NCI-H446 treated with DMSO at 0.1 percent for 48 hours (cell line): ENCODE data around the gene LPCAT1.
"Not testable (repeated sequence)": the region's sequence is repeated elsewhere in the genome, so short reads cannot be mapped to it uniquely, and the experiment has no call there.

Experiments used
- DNase-seq: peaks from one replicate; lab custom pipeline; 2025; lab: John Stamatoyannopoulos, UW

Gene LPCAT1

DNA sequence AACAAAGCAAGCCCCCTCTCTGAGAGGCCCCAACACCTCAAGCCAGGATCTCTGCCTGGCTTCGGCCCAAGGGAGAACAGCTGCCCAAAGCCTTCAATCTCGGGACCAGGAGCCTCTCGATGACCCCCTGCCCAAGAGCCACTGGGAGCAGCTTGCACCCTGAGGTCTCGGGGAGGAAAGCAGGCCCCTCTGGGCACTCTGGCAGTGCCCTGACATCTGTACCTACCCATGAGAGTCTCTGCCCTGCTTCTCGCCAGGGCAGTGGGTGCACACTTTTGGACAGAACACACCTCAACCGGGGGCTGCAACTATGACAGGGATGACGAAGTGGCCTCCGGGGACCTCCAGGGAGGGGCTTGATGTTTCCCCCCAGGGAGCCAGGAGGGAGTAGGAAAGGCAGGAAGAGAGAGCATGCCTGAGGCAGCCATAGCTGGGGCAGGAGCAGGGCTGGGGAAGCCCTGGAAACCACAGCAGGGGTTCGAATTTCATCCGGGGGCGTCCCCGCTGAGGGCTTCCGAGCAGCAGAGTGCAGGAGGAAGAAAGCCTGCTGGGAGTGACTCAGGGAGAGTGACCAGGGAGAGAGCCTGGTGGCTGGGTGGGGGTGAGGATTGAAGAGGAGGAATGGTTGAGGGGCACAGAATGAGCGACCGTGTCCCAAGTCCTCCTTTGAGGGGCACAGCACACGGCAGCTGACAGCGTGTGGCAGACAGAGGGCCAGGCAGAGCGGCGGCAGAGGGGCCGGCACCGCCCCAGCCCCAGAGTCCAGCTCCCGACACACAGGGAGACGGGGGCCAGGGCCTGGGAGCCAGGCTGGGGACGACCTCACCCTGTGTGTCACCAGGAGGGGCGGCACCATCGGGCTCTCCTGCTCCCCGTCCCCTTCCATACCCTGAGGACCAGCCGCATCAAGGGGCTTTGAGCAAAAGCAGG, 1.8 kb downstream of the LPCAT1 start:
- no peak for DNase-seq

DNA sequence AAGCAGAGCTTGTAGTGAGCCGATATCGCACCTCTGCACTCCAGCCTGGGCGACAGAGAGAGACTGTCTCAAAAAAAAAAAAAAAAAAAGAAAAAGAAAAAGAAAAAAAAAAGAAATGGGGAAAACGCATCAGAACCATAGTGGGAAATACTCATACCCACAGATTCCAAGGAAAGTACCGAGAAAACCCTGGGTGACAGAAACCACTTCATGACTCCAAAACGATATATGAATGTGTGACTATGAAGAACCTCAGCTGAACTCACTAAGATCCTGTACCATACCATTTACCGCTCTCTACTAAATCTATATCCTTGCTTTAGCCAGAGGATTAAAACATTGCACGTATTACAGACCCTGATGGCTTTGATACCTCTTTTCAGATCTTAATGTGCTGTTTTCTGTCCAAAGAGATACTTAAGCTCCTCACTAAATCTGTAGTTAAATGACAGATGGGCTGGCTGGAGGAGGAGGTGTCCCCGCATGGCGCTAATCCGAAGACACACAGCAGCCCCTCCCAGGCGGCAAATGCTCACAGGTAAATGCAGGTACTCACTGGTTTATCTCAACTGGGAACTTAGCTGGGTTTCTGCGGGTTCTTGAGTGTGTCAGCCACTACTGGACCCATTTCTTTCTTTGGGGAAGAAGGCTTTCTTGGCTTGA, 2.8 kb downstream of the LPCAT1 start:
- DNase-seq, result no peak

DNA sequence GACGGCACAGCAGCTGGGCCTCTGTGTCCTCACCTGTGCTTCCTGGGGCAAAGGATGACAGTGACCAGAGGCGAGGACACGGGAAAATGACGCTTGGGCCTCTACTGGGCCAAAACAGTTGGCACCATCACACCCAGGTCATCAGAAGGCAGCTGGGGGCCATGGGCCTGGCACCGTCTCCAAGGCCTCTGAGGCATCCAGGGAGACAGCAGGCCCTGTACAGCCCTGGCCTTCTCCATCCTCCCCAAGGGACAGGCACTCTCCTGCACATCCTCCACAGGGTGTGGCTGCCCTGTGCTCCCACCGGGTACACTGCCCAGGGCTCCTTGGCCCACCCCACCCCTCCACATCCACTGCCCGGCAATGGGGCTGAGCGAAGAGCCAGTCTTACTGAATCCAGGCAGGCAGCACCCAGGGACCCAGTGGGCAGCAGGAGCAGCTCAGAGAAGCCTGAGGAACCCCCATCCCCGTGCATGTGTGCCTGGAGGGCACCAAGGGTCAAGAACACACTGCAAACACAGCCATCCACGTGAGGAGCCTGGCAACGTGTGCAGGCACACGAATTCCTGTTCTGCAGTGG, 4.0 kb downstream of the LPCAT1 start:
- no peak for DNase-seq

- no peak for DNase-seq
These were observed 5.9 kb downstream of the LPCAT1 start for GRCh38 chr5:1517838-1518237.

DNA sequence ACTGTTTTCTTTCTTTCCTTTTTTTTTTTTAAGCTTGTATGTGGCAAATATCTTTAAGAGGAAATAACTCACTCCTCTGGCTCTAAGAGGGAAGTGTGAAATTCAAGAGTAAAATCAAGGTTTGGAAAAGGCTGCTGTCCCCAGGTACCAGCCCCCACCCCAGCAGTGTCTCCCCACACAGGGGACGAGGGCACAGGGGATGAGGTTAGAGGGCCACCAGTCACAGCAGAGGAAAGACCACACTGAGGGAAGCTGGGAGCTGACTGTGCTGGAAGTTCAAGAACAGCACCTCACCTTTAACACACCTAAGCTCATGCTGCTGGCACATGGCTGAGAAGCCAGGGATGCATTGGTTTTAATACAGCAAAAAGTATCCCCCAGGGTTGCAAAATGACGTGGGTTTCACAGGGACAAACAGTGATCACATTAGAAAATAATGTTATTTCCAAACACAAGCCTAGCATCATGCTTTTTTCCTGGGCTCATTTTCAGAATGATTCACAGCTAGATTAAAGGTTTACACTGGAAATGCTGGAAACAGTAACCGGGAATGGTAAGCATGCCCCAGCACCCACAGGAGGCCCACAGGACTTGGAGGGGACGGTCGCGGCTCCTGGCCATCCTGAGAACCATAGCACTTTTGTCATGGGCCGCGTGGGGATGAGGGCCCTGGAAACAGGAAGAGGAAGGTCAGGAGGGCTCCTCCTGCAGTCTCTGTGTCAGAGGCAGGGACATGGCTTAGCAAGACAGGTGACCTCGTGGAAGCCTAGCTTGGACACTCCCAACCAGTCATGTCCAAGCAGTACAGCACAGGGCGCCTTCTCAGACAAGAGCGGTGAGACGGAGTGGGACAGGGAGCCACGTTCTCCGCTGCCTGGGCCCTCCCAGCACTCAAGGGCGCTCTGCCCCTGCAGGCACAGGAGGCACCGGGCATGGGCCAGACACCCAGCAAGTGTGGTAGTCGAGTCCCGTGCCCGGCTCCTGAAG, 6.9 kb downstream of the LPCAT1 start:
- no peak for DNase-seq

GRCh38 chr5:1515921-1516571, 7.7 kb downstream of the LPCAT1 start:
- no peak for DNase-seq

DNA sequence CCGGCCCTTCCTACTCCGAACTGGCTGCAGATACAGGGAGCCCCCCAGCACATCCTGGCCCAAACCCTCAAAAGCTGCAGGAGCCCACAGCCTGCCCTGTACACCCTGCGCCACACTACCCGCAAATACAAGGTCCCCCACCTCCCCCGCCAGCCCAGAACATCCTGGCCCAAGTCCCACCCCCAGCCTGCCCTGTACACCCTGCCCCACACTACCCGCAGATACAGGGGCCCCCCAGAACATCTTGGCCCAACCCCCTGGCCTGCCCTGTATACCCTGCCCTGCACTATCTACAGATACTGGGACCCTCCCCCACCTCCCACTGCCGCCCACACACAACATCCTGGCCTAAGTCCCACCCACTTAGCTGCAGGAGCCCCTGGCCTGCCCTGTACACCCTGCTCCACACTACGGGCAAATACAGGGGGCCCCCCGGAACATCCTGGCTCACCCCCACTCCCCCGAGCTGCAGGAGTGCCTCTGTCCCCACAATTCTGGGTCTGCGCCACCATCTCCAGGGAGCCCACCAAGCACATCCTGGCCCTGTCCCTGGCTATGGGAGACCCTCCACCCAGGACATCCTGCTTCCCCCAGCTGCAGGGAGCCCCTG, 8.3 kb downstream of the LPCAT1 start:
- no peak for DNase-seq

- DNase-seq, result not testable (repeated sequence)
These were observed 8.9 kb downstream of the LPCAT1 start for GRCh38 chr5:1514819-1515310.

DNA sequence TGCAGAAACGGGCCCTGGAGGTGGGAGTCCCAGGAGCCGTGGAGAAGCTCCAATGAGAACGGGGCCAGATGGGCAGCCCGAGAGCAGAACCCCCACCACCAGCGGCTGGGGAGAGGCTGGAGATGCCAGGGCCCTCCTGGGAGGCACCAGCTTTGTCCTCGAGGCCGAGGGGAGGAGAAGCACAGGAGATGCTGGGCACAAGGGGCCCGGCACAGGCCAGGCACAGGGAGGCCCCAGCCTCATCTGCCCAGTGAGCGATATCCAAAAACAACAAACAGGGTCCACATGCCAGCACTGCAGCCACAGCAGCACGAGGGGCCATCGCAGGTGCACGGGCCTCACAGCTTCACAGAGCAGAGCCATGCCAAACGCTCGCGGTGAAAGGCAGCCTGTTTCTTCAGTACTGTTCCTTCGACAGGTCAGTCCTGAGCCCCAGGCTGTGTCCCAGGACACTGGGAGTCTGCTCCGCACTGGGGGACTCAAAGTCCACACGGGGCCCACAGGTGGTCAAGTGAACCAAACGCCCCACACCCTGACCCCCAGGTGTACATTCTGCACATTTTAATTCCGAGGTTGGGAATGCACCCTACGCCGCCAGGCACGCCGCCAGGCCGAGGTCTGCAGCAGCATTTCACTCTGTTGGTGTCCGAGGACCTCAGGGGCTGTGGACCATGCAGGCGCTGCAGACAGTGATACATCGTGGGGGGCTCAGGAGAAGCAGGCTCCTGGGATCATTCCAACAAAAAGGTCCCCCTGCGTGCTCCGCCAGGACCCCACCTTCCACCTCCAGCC, 9.5 kb downstream of the LPCAT1 start:
- no peak for DNase-seq

GRCh38 chr5:1513326-1514026, 10.3 kb downstream of the LPCAT1 start:
- DNase-seq, result no peak

- DNase-seq, result no peak
These were observed 11.0 kb downstream of the LPCAT1 start for GRCh38 chr5:1512541-1513291.

DNA sequence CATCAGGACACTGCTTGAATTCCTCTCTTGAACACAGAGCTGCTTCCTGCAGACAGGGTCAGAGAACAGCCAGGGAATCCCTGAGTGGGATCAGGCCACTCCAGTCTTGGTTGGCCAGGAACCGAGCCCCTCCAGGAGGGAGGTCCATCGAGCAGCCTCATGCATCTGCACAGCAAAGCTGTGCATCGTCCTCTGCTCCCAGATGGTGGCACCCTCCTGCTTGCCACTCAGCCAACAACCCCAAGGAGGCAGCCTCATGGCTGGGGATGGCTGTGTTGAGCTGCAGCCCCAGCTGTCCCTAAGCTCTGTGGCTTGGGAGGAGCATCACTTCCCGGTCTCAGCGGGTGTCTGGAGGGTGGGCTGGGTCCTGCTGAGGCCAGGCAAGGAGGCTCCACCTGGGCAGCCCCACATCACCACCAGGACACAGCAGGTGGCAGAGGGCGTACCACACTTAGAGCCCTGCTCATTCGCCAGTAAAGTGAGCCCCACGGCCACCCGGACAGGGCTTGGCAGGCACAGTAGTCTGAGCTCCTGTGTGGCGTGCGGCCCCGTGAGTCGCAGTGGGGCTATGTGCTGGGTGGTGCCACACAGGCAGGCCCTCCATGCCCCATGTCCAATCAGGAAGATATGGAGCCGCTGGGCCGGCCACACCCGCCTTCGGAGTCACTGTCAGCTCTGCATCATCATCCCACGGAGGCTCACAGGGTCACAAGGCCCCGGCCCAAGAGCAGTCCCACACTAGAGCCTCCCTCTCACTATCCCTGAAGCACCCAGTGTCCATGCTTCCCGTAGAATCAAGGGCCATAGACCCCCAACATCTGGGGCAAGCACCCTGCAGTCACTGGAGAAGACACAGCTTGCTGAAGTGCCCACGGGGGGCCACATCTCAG, 11.9 kb downstream of the LPCAT1 start:
- no peak for DNase-seq

GRCh38 chr5:1511048-1511447, 12.7 kb downstream of the LPCAT1 start:
- DNase-seq, result no peak

DNA sequence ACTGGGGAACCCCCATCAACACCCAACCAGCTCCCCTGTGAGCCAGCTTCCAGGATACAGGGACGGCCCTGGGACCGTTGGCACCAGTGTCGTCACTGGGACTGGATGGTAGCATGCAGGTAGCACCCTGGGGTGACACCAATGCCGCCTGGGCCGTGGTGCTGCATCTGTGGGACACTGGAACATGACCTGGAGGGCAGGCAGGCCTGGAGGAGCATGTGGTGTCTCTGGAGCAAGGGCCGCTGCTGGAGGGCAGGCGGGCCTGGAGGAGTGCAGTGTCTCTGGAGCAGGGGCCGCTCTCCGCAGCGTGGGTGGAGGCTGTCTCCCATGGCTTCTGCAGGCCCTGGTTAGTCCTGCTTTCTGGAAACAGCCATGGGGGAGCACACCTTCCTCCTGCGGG, 13.1 kb downstream of the LPCAT1 start:
- no peak for DNase-seq

DNA sequence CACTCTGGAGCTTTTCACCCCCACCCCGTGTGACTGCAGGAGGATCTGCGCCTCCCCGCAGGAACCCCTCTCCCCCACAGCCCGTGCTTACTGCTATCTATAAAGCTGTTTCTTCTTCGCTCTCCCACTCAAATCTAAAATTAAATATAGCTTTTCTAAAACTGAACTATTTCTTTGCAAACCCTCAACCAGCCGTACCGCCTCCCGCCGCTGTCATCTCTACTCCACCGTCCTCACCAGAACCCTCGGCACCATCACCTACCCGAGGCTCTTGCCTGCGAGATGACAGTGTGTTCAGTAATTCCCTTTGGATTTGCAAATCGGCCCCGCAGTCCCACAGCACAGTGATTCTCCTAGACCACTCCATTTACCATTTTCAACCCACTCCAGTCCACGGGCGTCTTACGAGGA, 13.6 kb downstream of the LPCAT1 start:
- no peak for DNase-seq

DNA sequence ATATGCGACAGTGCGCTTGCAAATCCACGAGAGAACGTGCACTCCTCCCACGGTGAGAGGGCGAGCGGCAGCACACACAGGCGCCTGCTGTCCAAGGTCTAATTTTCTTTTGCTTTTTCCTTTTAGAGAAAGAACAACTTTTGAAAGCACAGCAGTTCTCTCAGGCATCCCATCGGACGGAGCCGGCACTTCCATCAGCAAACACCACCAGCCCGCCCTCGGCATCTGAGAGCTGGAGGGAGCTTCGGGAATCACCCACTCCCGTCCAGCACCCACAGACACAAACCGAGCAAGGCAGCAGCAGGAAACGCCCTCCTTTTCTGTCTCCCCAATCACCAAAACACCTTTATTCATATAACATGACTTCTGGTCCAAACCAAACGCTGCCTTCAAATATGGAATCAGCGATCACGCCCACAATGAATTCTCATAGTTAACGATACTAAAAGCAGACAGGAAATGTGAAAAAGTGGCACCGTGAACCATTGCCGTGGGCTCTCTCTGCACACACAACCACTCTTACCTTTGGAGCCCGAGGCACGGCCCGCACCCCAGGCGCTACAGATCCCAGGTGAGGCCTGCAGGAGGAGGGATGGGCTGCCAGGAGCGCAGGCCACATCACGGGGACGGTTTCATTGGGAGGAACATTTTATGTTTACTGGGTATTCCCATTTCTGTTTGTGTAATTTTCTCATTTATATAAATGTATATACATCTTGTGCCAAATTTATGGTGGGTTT, 14.2 kb downstream of the LPCAT1 start:
- no peak for DNase-seq
